ENCODE data around the gene PEAK1. TPM values are rescaled to one million over a fixed set of nuclear protein-coding genes. Genes with fewer than 3 reads are reported as not detected.

PEAK1 gene
- total and polyA plus RNA-seq, 9 of the 15 experiments (the other 6 are each of a cell fraction or from before 2014, with no cell fraction given) = 0.99 to 22.4 (median 10.8) TPM

DNA sequence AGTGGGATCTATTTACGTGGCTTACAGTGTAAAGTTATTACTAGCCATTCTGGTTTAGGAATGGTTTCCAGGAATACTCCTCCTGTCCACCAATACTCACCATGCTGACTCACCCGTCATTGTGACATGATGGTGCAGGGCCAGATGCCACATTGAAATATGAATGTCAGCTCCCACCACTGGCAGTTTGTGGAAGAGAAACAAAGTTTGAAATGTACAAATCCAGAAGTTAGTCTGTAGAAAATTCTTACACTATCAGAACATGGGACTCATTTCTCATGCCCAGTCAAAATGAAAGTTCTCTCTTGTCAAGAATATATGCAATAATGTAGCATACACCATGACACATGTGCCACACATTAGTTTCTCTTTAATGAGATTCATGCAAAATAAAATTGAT lies 334.6 kb downstream of the PEAK1 start (continued):
- no peak for TF ChIP-seq CSDE1 (IDR thresholded peaks at IDR 0.05)
- no peak for TF ChIP-seq SETDB1 (IDR thresholded peaks at IDR 0.05; ENCODE audit: low read length)
- TF ChIP-seq MAFG (tag; conservative IDR thresholded peaks at IDR 0.05) = peak; percentile 57
- TF ChIP-seq, protein P1, sequence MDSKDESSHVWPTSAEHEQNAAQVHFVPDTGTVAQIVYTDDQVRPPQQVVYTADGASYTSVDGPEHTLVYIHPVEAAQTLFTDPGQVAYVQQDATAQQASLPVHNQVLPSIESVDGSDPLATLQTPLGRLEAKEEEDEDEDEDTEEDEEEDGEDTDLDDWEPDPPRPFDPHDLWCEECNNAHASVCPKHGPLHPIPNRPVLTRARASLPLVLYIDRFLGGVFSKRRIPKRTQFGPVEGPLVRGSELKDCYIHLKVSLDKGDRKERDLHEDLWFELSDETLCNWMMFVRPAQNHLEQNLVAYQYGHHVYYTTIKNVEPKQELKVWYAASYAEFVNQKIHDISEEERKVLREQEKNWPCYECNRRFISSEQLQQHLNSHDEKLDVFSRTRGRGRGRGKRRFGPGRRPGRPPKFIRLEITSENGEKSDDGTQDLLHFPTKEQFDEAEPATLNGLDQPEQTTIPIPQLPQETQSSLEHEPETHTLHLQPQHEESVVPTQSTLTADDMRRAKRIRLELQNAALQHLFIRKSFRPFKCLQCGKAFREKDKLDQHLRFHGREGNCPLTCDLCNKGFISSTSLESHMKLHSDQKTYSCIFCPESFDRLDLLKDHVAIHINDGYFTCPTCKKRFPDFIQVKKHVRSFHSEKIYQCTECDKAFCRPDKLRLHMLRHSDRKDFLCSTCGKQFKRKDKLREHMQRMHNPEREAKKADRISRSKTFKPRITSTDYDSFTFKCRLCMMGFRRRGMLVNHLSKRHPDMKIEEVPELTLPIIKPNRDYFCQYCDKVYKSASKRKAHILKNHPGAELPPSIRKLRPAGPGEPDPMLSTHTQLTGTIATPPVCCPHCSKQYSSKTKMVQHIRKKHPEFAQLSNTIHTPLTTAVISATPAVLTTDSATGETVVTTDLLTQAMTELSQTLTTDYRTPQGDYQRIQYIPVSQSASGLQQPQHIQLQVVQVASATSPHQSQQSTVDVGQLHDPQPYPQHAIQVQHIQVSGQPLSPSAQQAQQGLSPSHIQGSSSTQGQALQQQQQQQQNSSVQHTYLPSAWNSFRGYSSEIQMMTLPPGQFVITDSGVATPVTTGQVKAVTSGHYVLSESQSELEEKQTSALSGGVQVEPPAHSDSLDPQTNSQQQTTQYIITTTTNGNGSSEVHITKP (IDR thresholded peaks at IDR 0.05; ENCODE audit: partially characterized antibody) = no peak
- peak; percentile 60 for TF ChIP-seq ZNF316 (IDR thresholded peaks at IDR 0.05)
- TF ChIP-seq SOX6 (IDR thresholded peaks at IDR 0.05) = no peak
- TF ChIP-seq THRAP3 (IDR thresholded peaks at IDR 0.05; ENCODE audit: borderline replicate concordance) = no peak
- peak; percentile 73 for TF ChIP-seq CEBPB (tag; IDR thresholded peaks at IDR 0.05)
- TF ChIP-seq, protein P2, sequence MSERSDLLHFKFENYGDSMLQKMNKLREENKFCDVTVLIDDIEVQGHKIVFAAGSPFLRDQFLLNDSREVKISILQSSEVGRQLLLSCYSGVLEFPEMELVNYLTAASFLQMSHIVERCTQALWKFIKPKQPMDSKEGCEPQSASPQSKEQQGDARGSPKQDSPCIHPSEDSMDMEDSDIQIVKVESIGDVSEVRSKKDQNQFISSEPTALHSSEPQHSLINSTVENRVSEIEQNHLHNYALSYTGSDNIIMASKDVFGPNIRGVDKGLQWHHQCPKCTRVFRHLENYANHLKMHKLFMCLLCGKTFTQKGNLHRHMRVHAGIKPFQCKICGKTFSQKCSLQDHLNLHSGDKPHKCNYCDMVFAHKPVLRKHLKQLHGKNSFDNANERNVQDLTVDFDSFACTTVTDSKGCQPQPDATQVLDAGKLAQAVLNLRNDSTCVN (CRISPR knock-in tag; IDR thresholded peaks at IDR 0.05) = no peak
- TF ChIP-seq, protein P3, sequence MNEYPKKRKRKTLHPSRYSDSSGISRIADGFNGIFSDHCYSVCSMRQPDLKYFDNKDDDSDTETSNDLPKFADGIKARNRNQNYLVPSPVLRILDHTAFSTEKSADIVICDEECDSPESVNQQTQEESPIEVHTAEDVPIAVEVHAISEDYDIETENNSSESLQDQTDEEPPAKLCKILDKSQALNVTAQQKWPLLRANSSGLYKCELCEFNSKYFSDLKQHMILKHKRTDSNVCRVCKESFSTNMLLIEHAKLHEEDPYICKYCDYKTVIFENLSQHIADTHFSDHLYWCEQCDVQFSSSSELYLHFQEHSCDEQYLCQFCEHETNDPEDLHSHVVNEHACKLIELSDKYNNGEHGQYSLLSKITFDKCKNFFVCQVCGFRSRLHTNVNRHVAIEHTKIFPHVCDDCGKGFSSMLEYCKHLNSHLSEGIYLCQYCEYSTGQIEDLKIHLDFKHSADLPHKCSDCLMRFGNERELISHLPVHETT (CRISPR knock-in tag; conservative IDR thresholded peaks at IDR 0.05 in 1 of 2, IDR thresholded peaks at IDR 0.05 in 1 of 2) = no peak
- TF ChIP-seq, protein P4, sequence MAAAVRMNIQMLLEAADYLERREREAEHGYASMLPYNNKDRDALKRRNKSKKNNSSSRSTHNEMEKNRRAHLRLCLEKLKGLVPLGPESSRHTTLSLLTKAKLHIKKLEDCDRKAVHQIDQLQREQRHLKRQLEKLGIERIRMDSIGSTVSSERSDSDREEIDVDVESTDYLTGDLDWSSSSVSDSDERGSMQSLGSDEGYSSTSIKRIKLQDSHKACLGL (CRISPR knock-in tag; IDR thresholded peaks at IDR 0.05; ENCODE audit: borderline replicate concordance, poor library complexity, severe bottlenecking) = no peak
- peak; percentile 72 for TF ChIP-seq C11orf30 (IDR thresholded peaks at IDR 0.05; ENCODE audit: low read depth)
- no peak for TF ChIP-seq RBM34 (IDR thresholded peaks at IDR 0.05; ENCODE audit: borderline replicate concordance, insufficient read depth, low read length)
- no peak for TF ChIP-seq ZNF133 (CRISPR knock-in tag; IDR thresholded peaks at IDR 0.05)
- no peak for TF ChIP-seq NR2F6 (CRISPR knock-in tag; IDR thresholded peaks at IDR 0.05)
- TF ChIP-seq CCAR2 (IDR thresholded peaks at IDR 0.05; ENCODE audit: low read depth, low read length) = no peak
- no peak for TF ChIP-seq ZNF24 (IDR thresholded peaks at IDR 0.05)

All from K562 (cell line).